Caco-2 (cell line): ENCODE measurements around the gene RACK1. TPM values are rescaled to one million over a fixed set of nuclear protein-coding genes. Genes with fewer than 3 reads are reported as not detected.

Experiments used
- BruUV-seq: library from RNA; stranded (reverse); fragments of 400-500 nt; replicated peaks from 2 replicates; lab custom pipeline; 2021; lab: Mats Ljungman, UMichigan
- CTCF ChIA-PET: fragments of 300-600 bp; sonication (Branson Sonifier 250); formaldehyde crosslinking; loops from one replicate; lab custom pipeline; 2022; ENCODE audit warnings: antibody characterized with exemption; lab: Charles Lee
- POLR2A ChIA-PET: fragments of 300-600 bp; sonication (Branson Sonifier 250); formaldehyde crosslinking; loops from one replicate; lab custom pipeline; 2022; ENCODE audit warnings: antibody characterized with exemption; lab: Charles Lee
- DNase-seq, 2 experiments: peaks; one replicate each; pipeline versions ENCODE4 v3.0.0 to v3.0.0-alpha.2; 2020 to 2022
- H3K27me3 ChIP-seq: replicated peaks from 2 replicates; pipeline ENCODE4 v1.6.0; 2011; ENCODE audit warnings: low read length; ENCODE audit not compliant: control insufficient read depth, insufficient read depth
- H3K36me3 ChIP-seq: 2 replicates; pipeline ENCODE4 v1.5.1; 2011; ENCODE audit warnings: low read length; ENCODE audit not compliant: control insufficient read depth, insufficient read depth
- H3K4me1 ChIP-seq: fragments of 250-450 bp; sonication (Bioruptor Pico); 2 replicates; pipeline ENCODE4 v1.5.1; 2020; ENCODE audit warnings: mild to moderate bottlenecking
- H3K4me3 ChIP-seq: 2 replicates; pipeline ENCODE4 v1.5.1; 2011; ENCODE audit warnings: low read depth, mild to moderate bottlenecking, control low read depth, low read length
- H3K9me3 ChIP-seq: fragments of 250-450 bp; sonication (Bioruptor Pico); 2 replicates; pipeline ENCODE4 v1.5.1; 2020; ENCODE audit warnings: mild to moderate bottlenecking, moderate library complexity
- H3K27ac Mint-ChIP-seq: one replicate; pipeline ENCODE4 v1.8.0; 2022; ENCODE audit warnings: mixed read lengths; ENCODE audit not compliant: unreplicated experiment
- H3K27me3 Mint-ChIP-seq: one replicate; pipeline ENCODE4 v1.8.0; 2022; ENCODE audit warnings: mixed read lengths; ENCODE audit not compliant: insufficient read depth, unreplicated experiment
- H3K36me3 Mint-ChIP-seq: one replicate; pipeline ENCODE4 v1.8.0; 2022; ENCODE audit warnings: mild to moderate bottlenecking, mixed read lengths; ENCODE audit not compliant: insufficient read depth, unreplicated experiment
- H3K4me1 Mint-ChIP-seq: one replicate; pipeline ENCODE4 v1.8.0; 2022; ENCODE audit warnings: low read depth, mixed read lengths; ENCODE audit not compliant: unreplicated experiment
- H3K4me3 Mint-ChIP-seq: one replicate; pipeline ENCODE4 v1.8.0; 2022; ENCODE audit warnings: mild to moderate bottlenecking, moderate library complexity, mixed read lengths; ENCODE audit not compliant: unreplicated experiment
- H3K9me3 Mint-ChIP-seq: one replicate; pipeline ENCODE4 v1.8.0; 2022; ENCODE audit warnings: mixed read lengths; ENCODE audit not compliant: unreplicated experiment
- CTCF ChIP-seq, 2 experiments: fragments of 200-600 bp in 1 of 2; IDR thresholded peaks; 1 replicate in 1 of 2; 2 replicates in 1 of 2; pipeline versions ENCODE4 v1.5.1 to v1.8.0; 2011 to 2022; ENCODE audit warnings: antibody characterized with exemption in 1 of 2, control low read depth in 1 of 2, inconsistent platforms in 1 of 2, low read depth in 1 of 2, low read length in 1 of 2, mild to moderate bottlenecking in 1 of 2, moderate library complexity in 1 of 2; ENCODE audit not compliant: insufficient read depth in 1 of 2, severe bottlenecking in 1 of 2, unreplicated experiment in 1 of 2
- intact Hi-C: fragments of 100-400 bp; cut with micrococcal nuclease; formaldehyde crosslinking; loops from one replicate; pipeline ENCODE4 v1.10.0; 2022; ENCODE audit not compliant: unreplicated experiment
- total RNA-seq: library from RNA; stranded (reverse); gene quantifications from 2 replicates; pipeline ENCODE4 v1.2.3, GENCODE V29; 2022

RACK1 gene
- total RNA-seq, 1 experiment from 2014 or later: 2,098 TPM

GRCh38 chr5:181194489-181195248, 49.0 kb downstream of the RACK1 start:
- no peaks in the 10 kb centered on the region for H3K27me3 ChIP-seq
- H3K27ac Mint-ChIP-seq: no peak overlapping the region
- H3K27me3 Mint-ChIP-seq: peaks cover 2% of the 10 kb centered on the region
- no peaks in the 10 kb centered on the region for H3K9me3 ChIP-seq
- CTCF ChIA-PET: no interaction called here
- BruUV-seq: no TSS peak
- peaks cover 35% of the 10 kb centered on the region for H3K4me1 Mint-ChIP-seq
- TF ChIP-seq CTCF (IDR thresholded peaks at IDR 0.05; ENCODE audit: insufficient read depth in 1 of 2, low read depth in 1 of 2, low read length in 1 of 2, severe bottlenecking in 1 of 2, unreplicated experiment in 1 of 2): no peak
- POLR2A ChIA-PET: no interaction called here
- peaks cover 27% of the 10 kb centered on the region for H3K36me3 Mint-ChIP-seq
- no peaks in the 10 kb centered on the region for H3K9me3 Mint-ChIP-seq
- peaks cover 16% of the 10 kb centered on the region for H3K4me1 ChIP-seq
- H3K4me3 ChIP-seq: no peak overlapping the region
- no peaks in the 10 kb centered on the region for H3K36me3 ChIP-seq
- no peak for DNase-seq
- intact Hi-C loops: no loop called here
- H3K4me3 Mint-ChIP-seq: no peak overlapping the region

- Mint-ChIP-seq H3K4me3 (no peak overlapping the region), H3K27me3 (peaks cover 6% of the 10 kb centered on the region), H3K27ac (no peak overlapping the region), H3K4me1 (peaks cover 31% of the 10 kb centered on the region), H3K9me3 (no peaks in the 10 kb centered on the region), H3K36me3 (peaks cover 37% of the 10 kb centered on the region)
- no peaks in the 10 kb centered on the region for H3K27me3 ChIP-seq
- no peaks in the 10 kb centered on the region for H3K36me3 ChIP-seq
- H3K4me3 ChIP-seq: no peak overlapping the region
- ChIA-PET POLR2A (no interaction called here), CTCF (no interaction called here)
- peaks cover 16% of the 10 kb centered on the region for H3K4me1 ChIP-seq
- TF ChIP-seq CTCF (IDR thresholded peaks at IDR 0.05; ENCODE audit: insufficient read depth in 1 of 2, low read depth in 1 of 2, low read length in 1 of 2, severe bottlenecking in 1 of 2, unreplicated experiment in 1 of 2): no peak
- DNase-seq: no peak
- no TSS peak for BruUV-seq
- no peaks in the 10 kb centered on the region for H3K9me3 ChIP-seq
- intact Hi-C loops: no loop called here
Observed at GRCh38 chr5:181193656-181194055, 50.0 kb downstream of the RACK1 start.

GRCh38 chr5:181192337-181193046, 51.2 kb downstream of the RACK1 start:
- no peaks in the 10 kb centered on the region for H3K9me3 Mint-ChIP-seq
- no peak for TF ChIP-seq CTCF (IDR thresholded peaks at IDR 0.05; ENCODE audit: insufficient read depth in 1 of 2, low read depth in 1 of 2, low read length in 1 of 2, severe bottlenecking in 1 of 2, unreplicated experiment in 1 of 2)
- peaks cover 12% of the 10 kb centered on the region for H3K4me1 ChIP-seq
- TSS peak; percentile 35 for BruUV-seq
- H3K27ac Mint-ChIP-seq: peak overlapping the region; percentile 97
- POLR2A ChIA-PET: interaction anchor here (1.1 to 1.2 kb wide), 2 partner anchors 15 to 19 kb away, joined by 4 to 9 read pairs; no protein-coding TSS in a partner anchor
- peaks cover 33% of the 10 kb centered on the region for H3K4me1 Mint-ChIP-seq
- intact Hi-C loops: no loop called here
- H3K36me3 ChIP-seq: no peaks in the 10 kb centered on the region
- no peaks in the 10 kb centered on the region for H3K9me3 ChIP-seq
- no peaks in the 10 kb centered on the region for H3K27me3 ChIP-seq
- H3K36me3 Mint-ChIP-seq: peaks cover 49% of the 10 kb centered on the region
- peak overlapping the region; percentile 94 for H3K4me3 ChIP-seq
- DNase-seq: no peak
- H3K4me3 Mint-ChIP-seq: peak overlapping the region; percentile 91
- CTCF ChIA-PET: interaction anchor here (0.7 to 1.1 kb wide), 3 partner anchors 12 to 30 kb away, joined by 3 to 12 read pairs (median 8); partner anchors contain the start of gene TRIM7
- peaks cover 10% of the 10 kb centered on the region for H3K27me3 Mint-ChIP-seq
